Astrocyte of the cerebellum (primary cell): ENCODE measurements around the gene OR11L1.

ENCODE experiments used
- DNase-seq: peaks from one replicate; pipeline ENCODE4 v3.0.0-alpha.2; 2011; ENCODE audit warnings: low read depth
- H3K4me3 ChIP-seq: 2 replicates; pipeline ENCODE4 v1.5.1; 2011; ENCODE audit warnings: mild to moderate bottlenecking, low read depth, low read length, moderate library complexity
- in situ Hi-C: cut with HindIII; loops from 2 replicates; pipeline ENCODE4 v1.10.0; 2017; ENCODE audit warnings: low sequenced_read_pairs
- TF ChIP-seq, protein P1 (sequence below): IDR thresholded peaks from 2 replicates; pipeline ENCODE4 v1.5.1; 2012; ENCODE audit warnings: low read length, low read depth, moderate library complexity, mild to moderate bottlenecking; ENCODE audit errors: missing control alignments

Gene OR11L1, protein sequence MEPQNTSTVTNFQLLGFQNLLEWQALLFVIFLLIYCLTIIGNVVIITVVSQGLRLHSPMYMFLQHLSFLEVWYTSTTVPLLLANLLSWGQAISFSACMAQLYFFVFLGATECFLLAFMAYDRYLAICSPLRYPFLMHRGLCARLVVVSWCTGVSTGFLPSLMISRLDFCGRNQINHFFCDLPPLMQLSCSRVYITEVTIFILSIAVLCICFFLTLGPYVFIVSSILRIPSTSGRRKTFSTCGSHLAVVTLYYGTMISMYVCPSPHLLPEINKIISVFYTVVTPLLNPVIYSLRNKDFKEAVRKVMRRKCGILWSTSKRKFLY

DNA sequence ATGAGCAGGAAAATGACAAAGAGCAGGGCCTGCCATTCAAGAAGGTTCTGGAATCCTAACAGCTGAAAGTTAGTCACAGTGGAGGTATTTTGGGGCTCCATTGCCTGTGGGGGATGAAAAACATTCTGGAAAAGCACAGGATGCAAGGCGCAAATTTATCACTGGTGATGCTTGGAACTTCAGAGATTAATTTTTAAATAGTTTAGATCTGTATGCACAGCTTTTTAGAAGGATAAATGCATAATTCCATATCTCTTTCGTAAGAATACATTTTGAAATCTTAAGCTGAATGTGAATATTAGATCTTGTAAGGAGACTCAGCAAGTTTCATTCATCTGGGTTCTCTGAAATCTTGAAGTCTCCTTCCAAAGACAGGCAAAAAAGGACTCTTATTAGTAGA, at the start of gene OR11L1:
TSS of gene OR11L1 (minus strand) at position 101 of the 400 bp plus-strand sequence. CDS start at position 101, 0 bp downstream.
- in situ Hi-C loops: no loop called here
- no peak within 1 kb of the TSS for H3K4me3 ChIP-seq
- DNase-seq: no peak
- TF ChIP-seq, protein P1, sequence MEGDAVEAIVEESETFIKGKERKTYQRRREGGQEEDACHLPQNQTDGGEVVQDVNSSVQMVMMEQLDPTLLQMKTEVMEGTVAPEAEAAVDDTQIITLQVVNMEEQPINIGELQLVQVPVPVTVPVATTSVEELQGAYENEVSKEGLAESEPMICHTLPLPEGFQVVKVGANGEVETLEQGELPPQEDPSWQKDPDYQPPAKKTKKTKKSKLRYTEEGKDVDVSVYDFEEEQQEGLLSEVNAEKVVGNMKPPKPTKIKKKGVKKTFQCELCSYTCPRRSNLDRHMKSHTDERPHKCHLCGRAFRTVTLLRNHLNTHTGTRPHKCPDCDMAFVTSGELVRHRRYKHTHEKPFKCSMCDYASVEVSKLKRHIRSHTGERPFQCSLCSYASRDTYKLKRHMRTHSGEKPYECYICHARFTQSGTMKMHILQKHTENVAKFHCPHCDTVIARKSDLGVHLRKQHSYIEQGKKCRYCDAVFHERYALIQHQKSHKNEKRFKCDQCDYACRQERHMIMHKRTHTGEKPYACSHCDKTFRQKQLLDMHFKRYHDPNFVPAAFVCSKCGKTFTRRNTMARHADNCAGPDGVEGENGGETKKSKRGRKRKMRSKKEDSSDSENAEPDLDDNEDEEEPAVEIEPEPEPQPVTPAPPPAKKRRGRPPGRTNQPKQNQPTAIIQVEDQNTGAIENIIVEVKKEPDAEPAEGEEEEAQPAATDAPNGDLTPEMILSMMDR: no peak

DNA sequence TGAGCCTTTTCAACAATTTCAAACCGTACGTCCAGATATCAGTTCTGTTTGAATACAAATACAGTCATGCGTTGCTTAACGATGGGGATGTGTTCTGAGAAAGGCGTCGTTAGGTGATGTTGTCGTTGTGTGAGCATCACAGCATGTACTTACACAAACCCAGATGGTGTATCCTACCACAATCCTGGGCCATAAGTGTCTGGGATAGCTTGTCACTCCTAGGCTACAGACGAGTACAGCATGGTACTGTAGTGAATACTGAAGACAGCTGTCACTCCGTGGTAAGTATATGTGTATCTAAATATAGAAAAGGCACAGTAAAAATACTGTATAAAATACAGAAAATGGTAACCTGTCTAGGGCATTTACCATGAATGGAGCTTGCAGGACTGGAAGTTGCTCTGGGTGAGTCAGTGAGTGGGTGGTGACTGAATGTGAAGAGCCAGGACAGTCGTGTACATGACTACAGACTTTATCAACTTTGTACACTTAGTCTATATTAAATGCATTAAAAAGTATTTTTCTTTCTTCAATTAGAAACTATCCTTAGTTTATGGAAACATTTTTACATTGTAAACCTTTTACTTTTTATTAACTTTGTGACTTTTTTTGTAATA, 43.2 kb upstream of the OR11L1 start:
- TF ChIP-seq, protein P1: no peak
- DNase-seq: no peak
- in situ Hi-C loops: no loop called here
- H3K4me3 ChIP-seq: no peak overlapping the region

DNA sequence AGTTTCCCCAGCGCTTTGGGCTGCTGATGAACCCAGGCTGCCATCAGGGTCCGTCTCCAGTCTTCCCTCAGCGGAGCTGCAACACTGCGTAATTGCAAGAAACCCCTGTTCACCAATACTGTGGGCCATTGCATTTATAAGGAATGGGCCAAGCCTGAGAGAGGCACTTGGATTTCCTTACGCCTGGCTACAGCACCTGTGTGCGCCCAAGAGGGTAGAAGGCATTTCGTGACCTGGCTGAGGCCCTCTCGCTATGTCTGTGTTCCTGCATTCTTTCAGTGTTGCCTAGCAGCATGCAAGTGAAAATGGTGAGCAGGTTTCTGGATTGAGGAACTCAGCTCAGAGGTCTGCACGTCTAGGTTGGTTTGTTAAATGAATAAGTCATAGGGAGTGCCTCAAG, 41.6 kb upstream of the OR11L1 start:
- in situ Hi-C loops: no loop called here
- TF ChIP-seq, protein P1: no peak

DNA sequence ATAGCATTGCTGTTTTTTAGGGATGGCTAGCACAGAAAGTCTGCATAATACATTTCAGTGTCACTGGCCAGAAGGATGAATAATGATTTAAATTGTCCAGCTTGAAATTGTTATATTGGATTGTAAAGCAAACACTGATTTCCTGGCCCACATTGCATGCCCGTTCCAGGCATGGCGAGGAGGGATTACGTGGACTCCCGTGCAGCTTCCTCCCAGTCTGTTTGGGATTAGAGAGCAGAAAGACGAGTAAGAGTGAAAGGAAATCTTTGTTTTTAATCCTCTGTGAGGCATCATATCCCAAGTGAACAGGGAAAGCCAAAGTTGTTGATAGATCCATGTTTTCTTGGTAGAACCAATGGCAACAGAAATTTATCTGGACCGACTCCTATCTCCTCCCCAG, 23.7 kb upstream of the OR11L1 start:
- no peak overlapping the region for H3K4me3 ChIP-seq
- DNase-seq: no peak
- in situ Hi-C loops: no loop called here
- TF ChIP-seq, protein P1: no peak

More for the DNA sequence above, 41.6 kb upstream of the OR11L1 start:
- no peak for DNase-seq
- no peak overlapping the region for H3K4me3 ChIP-seq

DNA sequence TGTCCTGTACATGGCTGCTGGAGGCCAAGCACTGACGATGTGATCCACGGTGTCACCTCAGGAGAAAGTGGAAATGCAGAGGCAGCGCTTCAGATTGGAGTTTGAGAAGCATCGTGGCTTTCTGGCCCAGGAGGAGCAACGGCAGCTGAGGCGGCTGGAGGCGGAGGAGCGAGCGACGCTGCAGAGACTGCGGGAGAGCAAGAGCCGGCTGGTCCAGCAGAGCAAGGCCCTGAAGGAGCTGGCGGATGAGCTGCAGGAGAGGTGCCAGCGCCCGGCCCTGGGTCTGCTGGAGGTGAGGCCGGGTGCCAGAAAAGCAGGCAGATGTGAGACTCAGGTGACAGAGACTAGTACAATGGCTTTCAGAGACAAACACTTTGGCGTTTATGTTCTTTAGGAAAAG, 22.9 kb upstream of the OR11L1 start:
- no peak overlapping the region for H3K4me3 ChIP-seq
- no peak for DNase-seq
- in situ Hi-C loops: no loop called here
- TF ChIP-seq, protein P1: no peak

DNA sequence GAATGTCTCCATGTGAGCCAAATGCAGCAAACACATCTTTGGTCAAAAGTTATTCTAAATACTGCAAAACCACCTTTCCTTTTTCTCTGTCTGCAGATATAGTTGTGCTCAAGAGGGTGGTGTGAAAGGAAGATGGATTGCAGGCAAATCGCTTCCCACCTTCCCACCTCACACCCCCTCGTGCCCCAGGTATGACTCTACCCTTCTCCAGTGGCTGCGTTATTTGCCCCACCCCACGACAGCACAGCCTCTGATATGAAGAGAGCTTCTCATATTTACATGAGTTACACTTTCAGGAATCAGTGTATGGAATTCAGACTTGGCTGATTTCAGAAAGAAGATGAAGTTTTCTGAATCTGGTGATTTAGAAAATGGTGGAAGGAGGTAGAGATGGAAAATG, 21.1 kb upstream of the OR11L1 start:
- no peak for DNase-seq
- no peak overlapping the region for H3K4me3 ChIP-seq
- in situ Hi-C loops: no loop called here
- TF ChIP-seq, protein P1: no peak
